ENCODE results near the gene KASH5. TPM values are rescaled to one million over a fixed set of nuclear protein-coding genes. Genes with fewer than 3 reads are reported as not detected.
A peak's percentile ranks its signal among the peaks of the same experiment; 100 is the strongest.

The KASH5 gene
- total and polyA plus RNA-seq, 4 donors: 0.52 to 2.9 (median 1.5) TPM; not detected in 1

GRCh38 chr19:49441960-49442350 lies 53.9 kb downstream of the KASH5 start:
- Histone ChIP-seq H3K9ac (ENCODE audit: insufficient read depth in 1 of 2, low read length in 2 of 2) (no peak overlapping the region), H3K27ac (ENCODE audit: low read depth in 1 of 2, low read length in 1 of 2) (no peak overlapping the region), H3K27me3 (ENCODE audit: control insufficient read depth in 3 of 3, insufficient read depth in 3 of 3, low read length in 2 of 3) (peaks cover 0 to 55% (median 50%) of the 10 kb centered on the region in 3 donors), H3K36me3 (ENCODE audit: control insufficient read depth in 4 of 4, insufficient read depth in 4 of 4, low read length in 4 of 4) (peaks cover 0 to 6% (median 1%) of the 10 kb centered on the region in 4 donors), H3K9me3 (ENCODE audit: control insufficient read depth in 4 of 4, insufficient read depth in 3 of 4, low read length in 3 of 4) (no peaks in the 10 kb centered on the region), H3K4me1 (ENCODE audit: control insufficient read depth in 5 of 5, insufficient read depth in 5 of 5, low read length in 5 of 5) (peaks cover 0 to 3% (median 0%) of the 10 kb centered on the region in 5 donors), H3K4me3 (no peak overlapping the region)
- ATAC-seq (ENCODE audit: insufficient read depth, low FRiP score): no peak
- no peak for TF ChIP-seq CTCF (IDR thresholded peaks at IDR 0.05; ENCODE audit: control extremely low read depth, extremely low read depth)
- 23 to 32% methylated on average over 14 of the region's 14 CpGs for WGBS, 2 donors
- no peak for DNase-seq

GRCh38 chr19:49442354-49442753 lies 54.3 kb downstream of the KASH5 start:
- Histone ChIP-seq H3K36me3 (ENCODE audit: control insufficient read depth in 4 of 4, insufficient read depth in 4 of 4, low read length in 4 of 4) (peaks cover 0 to 8% (median 1%) of the 10 kb centered on the region in 4 donors), H3K27ac (ENCODE audit: low read depth in 1 of 2, low read length in 1 of 2) (no peak overlapping the region), H3K27me3 (ENCODE audit: control insufficient read depth in 3 of 3, insufficient read depth in 3 of 3, low read length in 2 of 3) (peaks cover 0 to 51% (median 47%) of the 10 kb centered on the region in 3 donors), H3K9me3 (ENCODE audit: control insufficient read depth in 4 of 4, insufficient read depth in 3 of 4, low read length in 3 of 4) (no peaks in the 10 kb centered on the region), H3K4me1 (ENCODE audit: control insufficient read depth in 5 of 5, insufficient read depth in 5 of 5, low read length in 5 of 5) (peaks cover 0 to 3% (median 0%) of the 10 kb centered on the region in 5 donors), H3K4me3 (no peak overlapping the region), H3K9ac (ENCODE audit: insufficient read depth in 1 of 2, low read length in 2 of 2) (no peak overlapping the region)
- 7% methylated on average over 11 of the region's 11 CpGs for WGBS, 2 donors
- DNase-seq (no peak), ATAC-seq (ENCODE audit: insufficient read depth, low FRiP score) (no peak)
- TF ChIP-seq CTCF (IDR thresholded peaks at IDR 0.05; ENCODE audit: control extremely low read depth, extremely low read depth): no peak

GRCh38 chr19:49442771-49443365 lies 54.8 kb downstream of the KASH5 start:
- no peak overlapping the region for H3K9ac ChIP-seq (ENCODE audit: insufficient read depth in 1 of 2, low read length in 2 of 2)
- 1% methylated on average over 39 to 43 of the region's 43 CpGs for WGBS, 2 donors
- H3K9me3 ChIP-seq (ENCODE audit: control insufficient read depth in 4 of 4, insufficient read depth in 3 of 4, low read length in 3 of 4): no peaks in the 10 kb centered on the region
- H3K4me1 ChIP-seq (ENCODE audit: control insufficient read depth in 5 of 5, insufficient read depth in 5 of 5, low read length in 5 of 5): peaks cover 0 to 3% (median 0%) of the 10 kb centered on the region in 5 donors
- peak; percentile 81 for ATAC-seq (ENCODE audit: insufficient read depth, low FRiP score)
- DNase-seq: peak; percentile 86 to 90 (median 86)
- H3K36me3 ChIP-seq (ENCODE audit: control insufficient read depth in 4 of 4, insufficient read depth in 4 of 4, low read length in 4 of 4): peaks cover 0 to 13% (median 1%) of the 10 kb centered on the region in 4 donors
- peaks cover 0 to 46% (median 41%) of the 10 kb centered on the region in 3 donors for H3K27me3 ChIP-seq (ENCODE audit: control insufficient read depth in 3 of 3, insufficient read depth in 3 of 3, low read length in 2 of 3)
- H3K27ac ChIP-seq (ENCODE audit: low read depth in 1 of 2, low read length in 1 of 2): peak overlapping the region; percentile 56 to 58
- peak overlapping the region; percentile 20 for H3K4me3 ChIP-seq
- TF ChIP-seq CTCF (IDR thresholded peaks at IDR 0.05; ENCODE audit: control extremely low read depth, extremely low read depth): no peak

Measured in lung (tissue), 12 donors.